Thoracic aorta (tissue), 2 donors: ENCODE results near the gene CD1E. TPM values are rescaled to one million over a fixed set of nuclear protein-coding genes. Genes with fewer than 3 reads are reported as not detected.

ENCODE experiments used
- ATAC-seq: fragments of 150-250 bp; one replicate; pipeline ENCODE4 v1.8.0; 2017; ENCODE audit warnings: low read depth; ENCODE audit not compliant: insufficient number of reproducible peaks, low FRiP score
- DNase-seq: peaks from one replicate; pipeline ENCODE4 v3.0.0-alpha.2; 2020; ENCODE audit warnings: low spot score
- H3K27ac ChIP-seq, 2 donors: fragments of 200-600 bp; sonication (generic); 1 replicate in 1 of 2; 2 replicates in 1 of 2; pipeline ENCODE4 v1.5.1; 2016; ENCODE audit warnings: mild to moderate bottlenecking in 2 of 2, moderate library complexity in 2 of 2
- H3K27me3 ChIP-seq: fragments of 200-600 bp; sonication (generic); replicated peaks from 2 replicates; pipeline ENCODE4 v1.6.0; 2016; ENCODE audit warnings: mild to moderate bottlenecking; ENCODE audit not compliant: insufficient read depth
- H3K36me3 ChIP-seq: fragments of 200-600 bp; sonication (generic); one replicate; pipeline ENCODE4 v1.5.1; 2016
- H3K4me1 ChIP-seq, 2 donors: fragments of 200-600 bp; sonication (generic); 1 replicate in 1 of 2; 2 replicates in 1 of 2; pipeline versions ENCODE4 v1.5.1 to v1.6.0; 2016; ENCODE audit warnings: low read depth in 2 of 2, mild to moderate bottlenecking in 1 of 2; ENCODE audit not compliant: control insufficient read depth in 1 of 2
- H3K4me3 ChIP-seq: fragments of 200-600 bp; sonication (generic); 2 replicates; pipeline ENCODE4 v1.5.1; 2016; ENCODE audit warnings: mild to moderate bottlenecking
- H3K9me3 ChIP-seq: fragments of 200-600 bp; sonication (generic); 2 replicates; pipeline ENCODE4 v1.5.1; 2016
- CTCF ChIP-seq: fragments of 200-600 bp; sonication (generic); IDR thresholded peaks from one replicate; pipeline ENCODE4 v1.5.1; 2019; ENCODE audit warnings: antibody characterized with exemption
- total RNA-seq, 2 donors: library from RNA; depleted of rRNA; stranded (reverse); fragments of >200 nt; gene quantifications; one replicate each; pipeline versions ENCODE4 v1.1.0 to v1.2.3, GENCODE V29; 2016

The CD1E gene
- total RNA-seq, result not detected

GRCh38 chr1:158353303-158354075, at the start of gene CD1E:
Gene CD1E (plus strand): TSS chr1:158353894. CDS start chr1:158353989, 95 bp downstream.
- ATAC-seq, result no peak

GRCh38 chr1:158310623-158311022, 43.1 kb upstream of the CD1E start:
- H3K4me3 ChIP-seq, result no peak overlapping the region
- H3K9me3 ChIP-seq, result no peaks in the 10 kb centered on the region
- no peaks in the 10 kb centered on the region for H3K36me3 ChIP-seq
- no peak overlapping the region for H3K27ac ChIP-seq
- no peaks in the 10 kb centered on the region for H3K27me3 ChIP-seq
- no peaks in the 10 kb centered on the region for H3K4me1 ChIP-seq
- no peak for ATAC-seq
- no peak for TF ChIP-seq CTCF
- no peak for DNase-seq

More at GRCh38 chr1:158353303-158354075, at the start of gene CD1E:
- Histone ChIP-seq H3K36me3 (no peaks in the 10 kb centered on the region), H3K4me3 (no peak within 1 kb of the TSS), H3K4me1 (no peaks in the 10 kb centered on the region), H3K27ac (no peak within 1 kb of the TSS), H3K9me3 (no peaks in the 10 kb centered on the region), H3K27me3 (no peaks in the 10 kb centered on the region)
- TF ChIP-seq CTCF, result no peak
- no peak for DNase-seq

GRCh38 chr1:158311066-158311465, 42.6 kb upstream of the CD1E start:
- ATAC-seq (no peak), DNase-seq (no peak)
- no peak for TF ChIP-seq CTCF
- no peaks in the 10 kb centered on the region for H3K9me3 ChIP-seq
- no peak overlapping the region for H3K4me3 ChIP-seq
- no peaks in the 10 kb centered on the region for H3K4me1 ChIP-seq
- no peak overlapping the region for H3K27ac ChIP-seq
- H3K36me3 ChIP-seq, result no peaks in the 10 kb centered on the region
- H3K27me3 ChIP-seq, result no peaks in the 10 kb centered on the region

- H3K27me3 ChIP-seq, result no peaks in the 10 kb centered on the region
- H3K36me3 ChIP-seq, result no peaks in the 10 kb centered on the region
- no peak overlapping the region for H3K4me3 ChIP-seq
- ATAC-seq (no peak), DNase-seq (no peak)
- H3K27ac ChIP-seq, result no peak overlapping the region
- H3K9me3 ChIP-seq, result no peaks in the 10 kb centered on the region
- no peaks in the 10 kb centered on the region for H3K4me1 ChIP-seq
- no peak for TF ChIP-seq CTCF
These were observed 29.8 kb upstream of the CD1E start for GRCh38 chr1:158323866-158324265.

GRCh38 chr1:158324395-158324794, 29.3 kb upstream of the CD1E start:
- Histone ChIP-seq H3K4me3 (no peak overlapping the region), H3K4me1 (no peaks in the 10 kb centered on the region), H3K27ac (no peak overlapping the region), H3K9me3 (no peaks in the 10 kb centered on the region), H3K36me3 (no peaks in the 10 kb centered on the region), H3K27me3 (no peaks in the 10 kb centered on the region)
- DNase-seq (no peak), ATAC-seq (no peak)
- TF ChIP-seq CTCF, result no peak
